ENCODE measurements around the gene TNFAIP8.

Gene TNFAIP8

DNA sequence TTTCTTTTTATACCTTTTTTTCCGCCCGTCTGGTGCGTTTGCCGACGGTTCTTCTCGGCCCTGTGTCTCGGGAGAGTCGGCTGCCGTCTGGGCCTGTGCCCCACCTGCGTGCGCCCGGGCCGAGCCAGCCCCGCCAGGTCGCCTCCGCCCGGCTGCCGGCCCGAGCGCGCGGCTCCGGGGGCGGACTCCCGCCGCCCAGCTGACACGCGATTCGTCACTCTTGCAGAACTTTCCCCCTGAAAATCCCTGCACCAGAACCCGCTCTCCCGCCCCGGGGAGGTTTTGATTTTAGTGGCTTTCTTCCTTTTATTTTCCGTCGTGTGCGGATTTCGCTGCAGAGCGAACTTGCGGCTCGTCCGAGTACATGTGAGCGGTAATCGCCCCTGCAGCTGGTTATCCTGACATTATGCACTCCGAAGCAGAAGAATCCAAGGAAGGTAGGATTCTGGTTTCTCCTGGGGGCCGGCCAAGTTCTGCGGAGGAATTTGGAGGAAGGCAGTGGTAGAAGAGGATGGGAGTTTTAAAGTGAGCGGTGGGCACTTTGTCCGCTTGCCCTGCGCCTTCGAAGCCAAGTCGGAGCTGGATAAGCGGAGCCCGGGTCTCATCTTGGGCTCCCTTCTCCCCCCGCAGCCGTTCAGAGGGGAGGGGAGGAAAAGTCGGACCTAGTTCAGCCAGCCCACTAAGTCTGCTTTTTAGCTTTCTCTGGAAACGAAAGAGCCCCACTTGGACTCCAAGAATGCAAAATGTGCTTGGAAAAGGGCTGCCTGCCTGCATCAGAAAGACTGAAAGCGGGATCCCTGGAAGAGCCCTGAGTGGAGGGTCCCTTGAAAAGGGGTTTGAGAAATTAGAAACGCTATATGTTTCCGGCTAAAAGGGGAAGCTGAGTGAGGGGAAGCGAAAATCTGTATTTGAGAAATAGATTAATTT lies at the start of gene TNFAIP8:
Gene TNFAIP8 (plus strand): TSS at position 335 of the 927 bp plus-strand sequence. CDS start 72 bp downstream, at position 407.
- DNase-seq (ENCODE audit: low read depth): no peak

DNA sequence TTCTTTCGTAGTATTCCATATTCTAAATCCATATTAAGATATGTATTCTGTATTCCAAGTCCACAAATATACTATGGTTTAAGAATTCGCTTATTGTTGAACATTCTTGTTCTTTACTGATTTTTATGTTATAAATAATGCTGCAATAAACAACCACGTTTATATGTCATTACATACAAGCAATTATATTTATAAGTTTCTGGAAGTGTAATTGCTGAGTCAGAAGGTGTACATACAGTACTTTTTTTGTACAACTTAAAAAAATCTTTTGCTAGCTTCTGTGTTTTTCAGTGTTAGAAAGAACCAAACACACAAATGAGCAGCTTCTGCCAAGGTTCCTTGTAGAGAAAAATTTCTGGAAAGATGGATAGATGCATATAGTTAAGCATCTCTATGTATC lies 48.6 kb upstream of the TNFAIP8 start:
- DNase-seq (ENCODE audit: low read depth): no peak

DNA sequence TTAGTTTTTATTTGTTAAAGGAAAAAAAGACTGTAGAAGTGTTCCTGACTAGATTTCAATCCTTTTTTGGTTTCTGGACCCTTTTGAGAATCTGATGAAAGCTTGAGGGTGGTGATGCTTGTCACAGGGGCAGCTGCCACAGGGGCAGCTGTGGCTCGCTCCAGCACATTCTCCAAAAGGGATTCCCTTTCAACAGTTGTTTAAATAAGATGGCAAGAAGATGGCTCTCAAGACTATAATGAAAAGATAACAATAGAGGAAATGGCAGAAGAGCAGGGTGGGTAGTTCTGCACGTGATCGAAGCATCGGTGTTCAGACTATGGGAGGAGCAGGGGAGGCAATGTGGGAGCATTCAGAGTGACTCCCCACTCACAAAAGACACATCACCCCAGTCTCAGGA lies 46.5 kb upstream of the TNFAIP8 start:
- no peak for DNase-seq (ENCODE audit: low read depth)

DNA sequence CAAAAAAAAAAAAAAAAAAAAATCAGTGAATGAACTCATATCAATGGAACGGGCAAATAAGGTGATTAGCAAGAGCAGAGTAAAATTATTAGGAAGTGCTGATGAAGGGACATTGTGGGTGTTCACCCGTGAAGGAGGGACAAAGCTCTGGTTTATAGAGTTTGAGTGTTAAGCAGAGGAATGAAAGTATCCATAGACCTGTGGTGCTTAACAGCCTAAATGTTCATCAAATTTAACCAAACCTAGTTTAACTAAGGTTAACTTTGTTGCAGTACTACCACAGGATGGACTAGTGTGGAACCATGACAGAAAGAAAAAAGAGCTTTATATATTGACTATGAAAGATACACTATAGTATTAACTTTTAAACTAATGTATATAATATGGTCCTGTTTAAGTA lies 44.1 kb upstream of the TNFAIP8 start:
- no peak for DNase-seq (ENCODE audit: low read depth)

DNA sequence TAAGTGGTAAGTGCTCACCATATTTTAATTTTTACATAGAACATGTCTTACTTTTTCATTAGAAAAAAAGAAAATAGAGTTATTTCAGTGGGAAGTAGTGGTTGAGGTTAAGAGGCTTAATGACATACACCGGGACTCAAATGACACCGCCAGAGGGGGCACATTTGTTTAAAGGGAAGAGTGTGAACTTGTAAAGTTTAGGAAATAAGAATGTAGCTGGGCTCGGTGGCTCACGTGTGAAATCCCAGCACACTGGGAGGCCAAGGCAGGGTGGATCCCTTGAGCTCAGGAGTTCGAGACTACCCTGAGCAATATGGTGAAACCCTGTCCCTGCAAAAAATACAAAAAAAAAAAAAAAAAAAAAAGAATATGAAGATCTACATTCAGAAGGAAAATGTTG lies 43.4 kb upstream of the TNFAIP8 start:
- no peak for DNase-seq (ENCODE audit: low read depth)

DNA sequence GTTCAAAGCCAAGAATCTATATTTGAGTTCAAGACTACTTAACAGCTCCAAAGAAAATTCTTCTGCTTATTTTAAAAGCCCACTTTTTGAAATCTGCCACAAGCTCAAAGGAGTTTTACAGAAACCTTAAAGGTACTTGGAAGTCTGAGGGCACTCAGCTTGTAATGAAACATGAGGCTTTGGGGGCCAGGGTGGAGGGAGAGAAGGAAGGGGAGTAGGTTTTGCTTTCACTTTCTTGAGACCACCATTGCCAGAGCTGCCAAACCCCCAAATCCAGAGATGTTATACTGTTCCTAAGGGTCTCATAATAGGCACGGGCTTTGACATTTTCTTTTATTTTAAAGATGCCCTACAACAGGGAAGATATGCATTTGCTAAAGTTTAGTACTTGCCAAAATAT lies 42.6 kb upstream of the TNFAIP8 start:
- DNase-seq (ENCODE audit: low read depth): no peak

DNA sequence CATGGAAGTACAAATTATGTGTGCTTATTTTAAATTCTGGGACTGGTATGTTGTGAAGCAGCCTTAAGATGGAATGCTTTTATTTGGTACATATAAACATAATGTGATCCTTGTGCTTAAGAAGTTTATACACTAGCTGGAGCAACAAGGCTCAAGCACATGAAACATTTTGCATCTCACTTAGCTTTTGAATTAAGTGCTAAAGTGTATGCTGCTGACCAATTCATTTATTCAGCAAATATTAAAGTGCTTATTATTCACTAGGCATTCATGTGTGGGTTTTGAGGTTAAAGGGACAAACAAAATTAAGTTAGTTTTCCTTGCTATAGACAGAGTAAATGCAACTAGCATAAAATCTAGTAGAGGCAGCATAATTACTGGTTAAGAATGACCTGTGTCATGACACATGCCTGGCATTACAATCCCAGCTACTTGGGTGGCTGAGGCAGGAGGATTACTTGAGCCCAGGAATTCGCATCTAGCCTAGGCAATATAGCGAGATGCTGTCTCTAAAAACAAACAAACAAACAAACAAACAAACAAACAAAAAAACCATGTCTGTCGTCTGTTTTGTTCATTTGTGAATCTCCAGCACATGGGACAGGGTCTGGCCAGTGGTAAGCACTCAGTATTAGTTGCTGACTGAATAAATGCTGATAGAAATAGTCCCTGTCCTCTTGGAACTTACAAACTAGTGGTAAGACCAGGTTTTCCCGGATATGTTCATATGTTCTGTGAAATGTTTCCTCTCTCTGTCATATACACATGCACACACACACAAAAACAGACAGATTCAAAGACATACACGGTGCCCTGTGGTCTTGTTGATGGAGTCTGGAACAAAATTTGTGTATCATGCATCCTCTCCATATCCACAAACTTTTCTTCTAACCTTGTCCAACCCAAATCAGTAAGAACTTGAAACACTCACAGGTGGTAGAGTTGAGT lies 41.9 kb upstream of the TNFAIP8 start:
- DNase-seq (ENCODE audit: low read depth): no peak

DNA sequence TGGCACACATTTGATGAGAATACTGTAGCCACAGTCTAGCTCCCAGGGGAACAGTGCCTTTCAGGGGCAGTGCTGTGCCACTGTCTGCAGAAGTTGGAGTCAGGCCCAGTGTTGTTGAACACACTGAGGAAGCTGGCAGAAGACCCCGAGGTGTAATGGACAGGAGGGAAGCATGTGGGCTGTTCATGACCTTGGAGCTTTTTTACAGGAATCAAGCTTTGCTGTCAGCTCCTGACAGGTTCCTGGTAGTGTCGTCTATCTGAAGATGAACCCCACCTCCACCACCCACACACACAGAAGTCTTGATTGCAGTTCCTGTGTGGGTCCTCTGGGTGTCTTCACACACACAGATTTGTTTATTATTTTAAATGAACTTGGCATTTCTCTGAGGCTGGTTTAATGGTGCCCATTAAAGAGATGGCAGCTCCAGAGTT lies 40.3 kb upstream of the TNFAIP8 start:
- no peak for DNase-seq (ENCODE audit: low read depth)

DNA sequence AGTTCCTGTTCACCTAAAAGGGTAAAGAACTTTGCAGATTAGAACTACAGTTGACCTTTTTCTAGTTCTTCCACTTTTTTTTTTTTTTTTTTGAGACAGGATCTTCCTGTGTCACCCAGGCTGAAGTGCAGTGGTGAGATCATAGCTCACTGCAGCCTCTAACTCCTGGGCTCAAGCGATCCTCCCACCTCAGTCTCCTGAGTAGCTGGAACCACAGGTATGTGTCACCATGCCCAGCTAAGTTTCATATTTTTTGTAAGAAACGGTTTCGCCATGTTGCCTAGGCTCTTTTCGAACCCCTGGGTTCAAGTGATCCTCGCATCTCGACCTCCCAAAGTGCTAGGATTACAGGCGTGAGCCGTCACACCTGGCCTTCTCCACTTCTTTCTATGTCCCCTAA lies 39.7 kb upstream of the TNFAIP8 start:
- DNase-seq (ENCODE audit: low read depth): no peak

DNA sequence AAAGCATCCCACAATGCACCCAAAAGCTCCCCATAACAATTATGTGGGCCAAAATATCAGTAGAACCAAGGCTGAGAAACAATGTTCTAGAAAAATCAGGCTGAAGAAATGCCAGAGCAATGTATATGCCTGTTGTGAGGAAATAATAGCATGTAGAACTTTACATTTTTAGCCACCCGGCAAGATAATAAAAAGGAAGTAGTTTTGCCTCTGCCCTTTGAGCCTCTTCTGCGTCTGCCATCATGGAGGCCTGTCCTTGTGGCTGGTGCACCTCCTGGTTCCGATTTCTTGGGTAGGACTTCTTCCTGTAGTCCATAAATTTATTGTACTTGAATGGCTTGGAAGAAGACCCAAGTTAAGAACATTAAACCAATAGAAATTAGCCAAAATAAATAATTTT lies 38.9 kb upstream of the TNFAIP8 start:
- no peak for DNase-seq (ENCODE audit: low read depth)

DNA sequence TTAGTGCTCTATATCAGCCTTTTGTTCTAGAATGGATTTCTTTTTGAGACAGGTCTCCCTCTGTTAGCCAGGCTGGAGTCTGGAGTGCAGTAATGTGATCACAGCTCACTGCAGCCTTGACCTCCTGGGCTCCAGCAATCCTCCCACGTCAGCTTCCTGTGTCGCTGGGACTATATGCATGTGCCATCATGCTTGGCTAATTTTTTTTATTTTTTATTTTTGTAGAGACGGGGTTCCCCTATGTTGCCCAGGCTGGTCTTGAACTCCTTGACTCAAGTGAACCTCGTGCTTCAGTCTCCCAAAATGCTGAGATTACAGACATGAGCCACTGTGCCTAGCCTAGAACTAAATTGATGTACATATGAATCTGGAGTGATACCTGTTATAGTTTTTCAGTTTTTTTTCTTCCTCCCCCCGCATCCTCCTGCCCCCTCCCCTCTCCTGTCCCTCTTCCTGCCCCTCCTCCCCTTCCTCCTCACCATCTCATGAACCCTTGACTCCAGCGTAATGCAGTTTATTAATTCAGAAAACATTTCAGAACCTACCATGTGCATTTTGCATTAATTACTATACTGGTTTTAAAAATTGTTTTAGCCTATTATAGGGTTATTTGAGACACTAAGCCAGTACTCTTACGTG lies 37.4 kb upstream of the TNFAIP8 start:
- DNase-seq (ENCODE audit: low read depth): no peak

DNA sequence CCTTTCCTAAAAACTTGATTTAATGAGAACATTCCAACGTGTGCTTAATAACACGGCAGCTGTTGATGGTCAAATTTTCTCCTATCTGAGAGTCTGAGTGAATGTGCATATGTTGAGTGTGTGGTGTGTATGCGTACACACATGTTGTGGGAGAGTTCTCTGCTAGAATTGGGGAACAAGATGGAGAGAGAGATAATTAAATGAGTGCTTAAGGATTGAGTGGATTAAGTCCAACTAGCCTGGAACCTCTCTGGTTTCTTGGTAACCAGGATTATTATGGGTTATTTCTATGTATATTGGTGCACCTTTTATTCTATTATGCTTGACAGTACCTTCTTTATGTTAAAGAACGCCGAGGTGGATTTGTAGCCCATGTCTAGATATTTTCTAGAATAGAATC lies 36.4 kb upstream of the TNFAIP8 start:
- DNase-seq (ENCODE audit: low read depth): no peak

DNA sequence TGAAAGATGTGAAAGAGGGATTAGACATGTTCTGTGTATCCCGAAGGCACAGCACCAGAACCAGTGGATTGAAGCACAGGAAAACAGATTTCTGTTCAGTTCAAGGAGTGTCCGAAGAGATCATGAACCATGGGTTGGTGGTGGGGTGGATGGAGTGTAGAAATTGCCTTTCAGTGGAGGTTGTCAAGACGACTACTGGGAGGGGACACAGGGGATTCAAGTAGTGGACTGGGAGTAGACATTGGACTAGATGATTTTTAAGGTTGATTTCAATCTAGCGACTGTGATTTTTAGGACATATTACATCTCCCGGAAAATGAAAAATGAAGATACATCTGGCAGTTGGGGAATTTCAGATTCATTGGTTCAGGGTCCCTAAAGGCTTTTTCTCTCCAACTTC lies 35.9 kb upstream of the TNFAIP8 start:
- DNase-seq (ENCODE audit: low read depth): no peak

DNA sequence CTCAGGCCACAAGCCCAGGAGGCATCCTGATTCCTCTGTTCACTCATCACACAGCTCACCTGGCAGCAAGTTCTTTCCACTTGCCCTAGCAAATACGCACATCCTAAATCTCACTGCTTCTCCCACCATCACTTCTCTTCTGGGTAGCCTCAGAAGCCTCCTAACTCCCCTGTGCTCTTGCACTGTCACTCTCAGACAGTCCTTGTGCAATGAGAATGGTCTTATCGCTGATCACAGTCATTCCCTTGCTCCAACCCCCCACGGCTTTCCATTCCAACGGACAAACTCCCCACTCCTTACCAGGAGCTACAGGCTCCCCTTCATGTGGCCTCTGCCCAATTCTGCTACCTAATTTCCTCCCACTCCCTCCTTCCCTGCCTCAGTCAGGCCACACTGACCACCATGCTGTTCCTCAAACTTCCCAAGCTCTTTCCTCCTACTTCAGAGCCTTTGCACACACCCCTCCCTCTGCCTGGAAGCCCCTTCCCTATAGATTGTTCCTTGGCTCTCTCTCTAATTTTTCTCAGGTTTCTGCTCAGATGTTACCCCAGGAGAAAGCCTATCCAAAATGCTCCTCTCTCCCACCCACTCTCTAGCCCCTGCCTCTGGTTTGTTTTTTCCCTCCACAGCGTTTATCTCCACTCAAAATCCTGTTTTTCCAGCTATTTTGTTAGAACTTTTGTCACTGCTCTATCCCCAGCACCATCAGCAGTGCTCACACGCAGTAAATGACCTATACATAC lies 34.1 kb upstream of the TNFAIP8 start:
- no peak for DNase-seq (ENCODE audit: low read depth)

DNA sequence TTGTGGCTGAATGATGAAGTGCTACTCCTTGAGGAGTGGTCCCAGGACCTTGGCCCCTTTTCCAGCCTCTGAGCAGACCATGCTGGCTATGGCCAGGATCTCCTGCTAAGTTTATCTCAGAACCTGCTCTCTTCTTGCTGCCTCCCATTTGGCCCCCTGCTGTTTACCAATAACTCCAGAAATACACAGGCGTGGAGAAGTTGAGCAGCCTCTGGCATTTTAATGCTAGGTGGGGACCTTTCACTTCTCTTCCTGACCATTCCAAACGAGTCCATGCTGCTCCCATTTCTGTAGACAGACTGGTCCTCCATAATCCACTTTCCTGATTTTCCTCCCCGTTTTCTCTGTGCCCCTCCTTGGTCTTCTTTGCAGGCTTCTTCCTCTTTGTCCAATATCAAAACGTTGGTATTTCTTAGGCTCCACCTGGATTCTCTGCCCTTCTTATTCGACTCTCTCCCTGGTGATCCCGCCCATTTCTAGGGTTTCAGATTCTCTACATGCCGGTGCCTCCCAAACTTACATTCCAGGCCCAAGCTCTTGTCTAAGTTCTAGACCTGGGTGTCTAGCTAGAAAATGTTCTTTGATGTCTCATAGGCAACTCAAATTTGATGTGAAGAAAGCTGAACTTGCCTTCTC lies 33.4 kb upstream of the TNFAIP8 start:
- DNase-seq (ENCODE audit: low read depth): no peak

DNA sequence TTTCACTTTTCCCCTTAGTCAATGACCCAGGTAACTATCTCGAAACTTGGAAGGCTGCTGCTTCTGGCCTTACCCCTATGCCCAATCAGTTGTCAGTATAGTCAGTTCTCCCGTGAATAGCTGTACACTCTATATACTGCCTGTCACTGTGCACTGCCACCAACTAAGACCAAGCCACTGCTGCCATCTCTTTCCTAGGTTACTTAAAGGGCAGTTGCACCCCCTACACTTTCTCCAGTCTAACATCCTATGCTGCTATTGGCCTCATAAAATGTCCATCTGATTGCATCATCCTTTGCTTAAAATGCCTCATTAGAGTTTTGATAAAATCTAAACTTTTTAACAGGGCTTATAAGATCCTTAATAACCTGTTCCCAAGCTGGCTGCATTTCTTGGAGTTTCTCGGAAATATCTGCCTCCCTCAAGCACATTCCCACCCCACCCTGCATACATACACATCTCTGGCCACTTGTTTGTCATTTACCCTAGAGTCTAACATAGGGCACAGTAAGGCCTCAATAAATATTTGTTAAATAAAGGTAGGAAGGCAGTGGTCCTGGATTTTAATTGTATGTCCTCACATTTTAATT lies 32.8 kb upstream of the TNFAIP8 start:
- no peak for DNase-seq (ENCODE audit: low read depth)

DNA sequence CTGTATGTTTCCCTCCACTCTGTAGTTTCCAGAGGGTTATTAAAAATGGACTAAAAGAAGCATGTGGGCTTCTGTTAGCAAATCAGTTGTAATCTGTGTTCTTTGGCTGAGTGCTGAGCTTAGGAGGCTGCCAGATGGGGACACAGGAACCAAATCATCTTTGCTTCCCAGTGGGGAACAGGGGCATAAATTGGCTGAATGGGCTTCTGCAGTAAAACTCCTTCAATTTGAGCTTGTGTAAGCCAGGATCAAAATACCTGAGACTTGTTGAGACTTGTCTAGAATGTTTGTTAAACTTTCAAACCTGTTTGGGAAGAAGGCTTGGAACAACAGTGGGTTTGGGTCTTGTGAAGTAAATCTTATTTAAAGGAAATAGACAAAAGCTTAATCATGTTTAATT lies 32.2 kb upstream of the TNFAIP8 start:
- no peak for DNase-seq (ENCODE audit: low read depth)

DNA sequence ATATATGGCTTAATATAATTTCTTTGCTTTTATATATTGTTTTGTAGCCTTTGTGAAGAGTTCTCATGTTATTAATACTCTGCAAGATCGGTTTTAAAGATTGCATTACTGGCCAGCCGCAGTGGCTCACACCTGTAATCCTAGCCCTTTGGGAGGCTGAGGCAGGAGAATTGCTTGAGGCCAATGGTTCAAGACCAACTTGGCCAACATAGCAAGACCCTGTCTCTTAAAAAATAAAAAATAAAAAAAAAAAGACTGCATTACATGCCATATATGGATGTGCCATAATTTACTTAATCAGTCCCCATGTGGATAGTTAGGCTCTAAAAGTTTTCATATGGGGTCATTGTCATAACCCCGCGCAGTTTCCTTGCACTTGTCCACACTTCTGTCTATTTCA lies 31.0 kb upstream of the TNFAIP8 start:
- DNase-seq (ENCODE audit: low read depth): no peak

DNA sequence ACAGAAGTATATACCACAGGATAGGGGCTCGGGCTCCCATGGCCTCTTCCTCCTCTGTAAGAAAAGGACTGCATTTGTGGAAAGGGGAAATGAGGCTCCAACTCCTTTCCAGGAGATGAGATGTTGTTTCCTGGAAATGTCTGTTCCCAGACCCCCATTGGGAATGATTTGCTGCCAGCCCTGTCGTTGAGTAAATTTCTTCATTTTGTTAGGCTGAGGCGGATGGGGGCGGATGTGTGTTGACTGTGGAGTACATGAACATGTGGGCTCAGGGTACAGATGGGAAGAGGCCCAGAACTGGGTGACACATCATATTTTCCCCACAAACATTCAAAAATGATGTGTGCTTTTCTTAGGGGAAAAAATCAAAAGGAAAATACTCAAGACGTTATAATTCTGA lies 28.8 kb upstream of the TNFAIP8 start:
- DNase-seq (ENCODE audit: low read depth): no peak

DNA sequence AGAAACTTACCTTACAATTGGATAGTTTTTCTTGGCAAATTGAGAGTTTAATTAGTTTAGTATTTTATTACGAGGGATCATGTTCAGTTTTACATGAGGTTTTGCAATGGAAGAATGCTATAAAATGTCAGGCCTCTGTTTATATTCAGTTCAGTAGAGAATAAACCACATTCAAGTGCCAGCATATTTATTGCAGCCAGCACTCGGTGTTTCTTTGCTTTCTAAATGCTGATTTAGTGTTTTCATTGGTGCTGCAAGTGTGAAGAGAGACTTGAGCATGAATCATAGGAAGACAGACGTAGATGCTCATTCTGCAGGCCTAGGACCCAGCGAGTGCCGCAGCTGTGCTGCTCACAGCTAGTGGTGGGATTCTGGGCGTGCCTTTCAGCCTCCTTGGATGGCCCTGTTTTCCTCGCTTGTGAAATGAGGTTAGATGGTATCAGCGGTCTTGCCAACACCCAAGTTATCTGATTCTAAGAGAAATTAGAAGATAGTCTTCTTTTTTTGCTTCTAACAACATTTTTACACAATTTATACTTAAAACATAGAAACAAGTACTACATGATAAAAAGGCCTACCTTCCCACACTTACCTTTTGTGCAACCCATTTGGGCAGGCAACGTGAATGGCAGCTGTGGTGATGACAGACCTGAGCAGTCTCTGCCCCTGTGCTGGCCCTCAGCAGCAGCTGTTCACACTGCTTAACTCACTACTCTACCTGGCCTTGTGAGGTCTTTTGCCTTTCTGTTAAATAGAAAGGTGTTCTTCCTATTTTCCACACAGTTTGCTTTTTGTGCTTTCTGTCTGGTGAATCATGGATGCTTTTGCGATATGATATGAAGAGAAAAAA lies 26.8 kb upstream of the TNFAIP8 start:
- DNase-seq (ENCODE audit: low read depth): no peak
